SK-N-SH (cell line): ENCODE measurements around the gene B3GNT7. TPM values are rescaled to one million over a fixed set of nuclear protein-coding genes. Genes with fewer than 3 reads are reported as not detected.

Experiments used
- CTCF ChIA-PET: fragments of 300-600, 350-600 bp; formaldehyde crosslinking; extraction: SDS; loops from one replicate; lab custom pipeline; 2021; lab: Yijun Ruan, JAX
- POLR2A ChIA-PET: fragments of 350-600 bp; sonication (Branson Sonifier 250); formaldehyde crosslinking; extraction: SDS; loops from one replicate; lab custom pipeline; 2020; ENCODE audit warnings: antibody characterized with exemption, inconsistent platforms; lab: Yijun Ruan, JAX
- DNase-seq: peaks from one replicate; pipeline ENCODE4 v3.0.0; 2012
- H2AFZ ChIP-seq: fragments of 200-600 bp; sonication (generic); 2 replicates; pipeline ENCODE4 v1.8.1; 2016; ENCODE audit warnings: antibody characterized with exemption, mild to moderate bottlenecking, low read depth
- H3F3A ChIP-seq: fragments of 200-600 bp; sonication (generic); replicated peaks from 2 replicates; pipeline ENCODE3; 2016; ENCODE audit warnings: antibody characterized with exemption, mild to moderate bottlenecking; ENCODE audit not compliant: insufficient read depth
- H3K27ac ChIP-seq, 2 experiments: fragments of 200-500 bp in 1 of 2; fragments of 200-600 bp in 1 of 2; sonication (Bioruptor generic) in 1 of 2; sonication (generic), shearing (Covaris generic) in 1 of 2; 2 replicates each; pipeline versions ENCODE4 v1.5.1 to v1.6.1; 2014 to 2016; ENCODE audit warnings: low read depth in 2 of 2, inconsistent platforms in 1 of 2, low read length in 1 of 2, mild to moderate bottlenecking in 1 of 2, mixed read lengths in 1 of 2
- H3K27me3 ChIP-seq: fragments of 200-600 bp; sonication (generic), shearing (Covaris generic); 2 replicates; pipeline ENCODE4 v1.6.1; 2016; ENCODE audit warnings: mixed run types; ENCODE audit not compliant: insufficient read depth
- H3K36me3 ChIP-seq, 2 experiments: fragments of 200-500 bp in 1 of 2; fragments of 200-600 bp in 1 of 2; sonication (Bioruptor generic) in 1 of 2; sonication (generic) in 1 of 2; replicated peaks in 1 of 2; 2 replicates each; pipeline versions ENCODE3 to v1.5.1; 2014 to 2016; ENCODE audit warnings: low read length in 1 of 2, mild to moderate bottlenecking in 1 of 2; ENCODE audit not compliant: insufficient read depth in 2 of 2, control insufficient read depth in 1 of 2
- H3K4me1 ChIP-seq, 2 experiments: fragments of 200-500 bp in 1 of 2; fragments of 200-600 bp in 1 of 2; sonication (Bioruptor generic) in 1 of 2; sonication (generic), shearing (Covaris generic) in 1 of 2; 2 replicates each; pipeline versions ENCODE4 v1.5.1 to v1.6.1; 2014 to 2016; ENCODE audit warnings: low read depth in 1 of 2, low read length in 1 of 2, mixed run types in 1 of 2; ENCODE audit not compliant: insufficient read depth in 2 of 2, control insufficient read depth in 1 of 2
- H3K4me2 ChIP-seq: fragments of 200-600 bp; sonication (generic), shearing (Covaris generic); 2 replicates; pipeline ENCODE4 v1.6.1; 2017; ENCODE audit warnings: mixed run types
- H3K4me3 ChIP-seq, 2 experiments: fragments of 200-500 bp in 1 of 2; fragments of 200-600 bp in 1 of 2; sonication (Bioruptor generic) in 1 of 2; sonication (generic), shearing (Covaris generic) in 1 of 2; 2 replicates each; pipeline versions ENCODE4 v1.5.1 to v1.8.1; 2014 to 2016; ENCODE audit warnings: low read depth in 2 of 2, inconsistent platforms in 1 of 2, low read length in 1 of 2, mild to moderate bottlenecking in 1 of 2, mixed read lengths in 1 of 2, moderate library complexity in 1 of 2
- H3K79me2 ChIP-seq: fragments of 200-600 bp; sonication (generic); 2 replicates; pipeline ENCODE4 v1.8.1; 2017; ENCODE audit warnings: mild to moderate bottlenecking; ENCODE audit not compliant: insufficient read depth
- H3K9ac ChIP-seq: fragments of 200-600 bp; sonication (generic); 2 replicates; pipeline ENCODE4 v1.6.1; 2017; ENCODE audit warnings: mixed run types
- H3K9me2 ChIP-seq: fragments of 200-600 bp; sonication (generic); 2 replicates; pipeline ENCODE4 v1.6.1; 2017; ENCODE audit warnings: mixed run types
- H3K9me3 ChIP-seq: fragments of 200-600 bp; sonication (generic); 2 replicates; pipeline ENCODE4 v1.6.1; 2017; ENCODE audit warnings: mixed run types, mild to moderate bottlenecking, moderate library complexity
- H4K20me1 ChIP-seq: fragments of 200-600 bp; sonication (generic); 2 replicates; pipeline ENCODE4 v1.6.1; 2017; ENCODE audit warnings: mild to moderate bottlenecking, mixed run types; ENCODE audit not compliant: insufficient read depth
- CTCF ChIP-seq: fragments of 200-600 bp; sonication (generic); IDR thresholded peaks from 2 replicates; pipeline ENCODE4 v1.6.1; 2017; ENCODE audit warnings: antibody characterized with exemption, mild to moderate bottlenecking, moderate library complexity
- ELF1 ChIP-seq: IDR thresholded peaks from 2 replicates; pipeline ENCODE4 v1.4.0; 2012
- EP300 ChIP-seq, 2 experiments: IDR thresholded peaks; 2 replicates each; pipeline versions ENCODE4 v1.4.0 to v1.6.1; 2012; ENCODE audit warnings: borderline replicate concordance in 1 of 2, low read depth in 1 of 2, low read length in 1 of 2
- FOXJ3 ChIP-seq: sonication (generic); formaldehyde crosslinking; IDR thresholded peaks from 2 replicates; pipeline ENCODE4 v1.5.1; 2020; ENCODE audit warnings: mild to moderate bottlenecking, missing genetic modification reagents
- FOXM1 ChIP-seq: IDR thresholded peaks from 2 replicates; pipeline ENCODE4 v1.4.0; 2012; ENCODE audit warnings: low read depth, mild to moderate bottlenecking
- GATA2 ChIP-seq: sonication (generic); formaldehyde crosslinking; IDR thresholded peaks from 2 replicates; pipeline ENCODE4 v1.5.0; 2020; ENCODE audit warnings: mild to moderate bottlenecking, missing genetic modification reagents
- JUND ChIP-seq: IDR thresholded peaks from 2 replicates; pipeline ENCODE4 v1.4.0; 2012
- MAX ChIP-seq: IDR thresholded peaks from 2 replicates; pipeline ENCODE4 v1.4.0; 2012; ENCODE audit warnings: low read depth
- MEF2A ChIP-seq: IDR thresholded peaks from 2 replicates; pipeline ENCODE4 v1.4.0; 2012; ENCODE audit warnings: low read depth, borderline replicate concordance
- MXI1 ChIP-seq: IDR thresholded peaks from 2 replicates; pipeline ENCODE4 v1.6.1; 2012; ENCODE audit warnings: mild to moderate bottlenecking, low read depth, low read length, improper control_type of control experiment
- NFIC ChIP-seq: IDR thresholded peaks from 2 replicates; pipeline ENCODE4 v1.4.0; 2012; ENCODE audit warnings: borderline replicate concordance
- RCOR1 ChIP-seq: fragments of 150-350 bp; IDR thresholded peaks from 2 replicates; pipeline ENCODE4 v1.6.1; 2017; ENCODE audit warnings: antibody characterized with exemption, low read length
- REST ChIP-seq: IDR thresholded peaks from 2 replicates; pipeline ENCODE4 v1.6.1; 2012; ENCODE audit warnings: mild to moderate bottlenecking, low read depth, low read length, moderate library complexity
- SMC3 ChIP-seq: IDR thresholded peaks from 2 replicates; pipeline ENCODE4 v1.6.1; 2012; ENCODE audit warnings: low read depth, low read length, improper control_type of control experiment
- TCF12 ChIP-seq: IDR thresholded peaks from 2 replicates; pipeline ENCODE4 v1.4.0; 2012
- TEAD4 ChIP-seq: IDR thresholded peaks from 2 replicates; pipeline ENCODE4 v1.4.0; 2012; ENCODE audit warnings: mild to moderate bottlenecking, borderline replicate concordance; ENCODE audit not compliant: insufficient read depth
- USF2 ChIP-seq: fragments of 150-350 bp; IDR thresholded peaks from 2 replicates; pipeline ENCODE4 v1.6.1; 2017; ENCODE audit warnings: antibody characterized with exemption, low read length, low read depth, borderline replicate concordance
- ZBTB33 ChIP-seq: IDR thresholded peaks from 2 replicates; pipeline ENCODE4 v1.4.0; 2012; ENCODE audit warnings: low read depth, borderline replicate concordance
- WGBS: methylation state at CpG from one replicate; pipeline ENCODE4 v1.1.6; 2017; ENCODE audit warnings: low lambda C conversion rate; 5-methylcytosine and 5-hydroxymethylcytosine counted together
- polyA plus RNA-seq, 3 experiments: library from polyadenylated mRNA; depleted of rRNA; stranded (reverse); fragments of >200 nt; gene quantifications; 2 replicates each; pipeline ENCODE4 v1.2.3, GENCODE V29; 2012

The B3GNT7 gene
- polyA plus RNA-seq, 1 of the 3 experiments (the other 2 are of a cell fraction) = 0.12 TPM

GRCh38 chr2:231372326-231372725 is 23.2 kb upstream of the B3GNT7 start (continued):
- TF ChIP-seq REST = no peak

GRCh38 chr2:231373184-231373583 is 22.3 kb upstream of the B3GNT7 start:
- Histone ChIP-seq H4K20me1 (no peaks in the 10 kb centered on the region), H3F3A (no peaks in the 10 kb centered on the region), H3K4me3 (no peak overlapping the region), H3K36me3 (no peaks in the 10 kb centered on the region), H3K27me3 (no peaks in the 10 kb centered on the region), H3K27ac (no peak overlapping the region), H3K9me3 (no peaks in the 10 kb centered on the region), H3K9me2 (no peaks in the 10 kb centered on the region), H2AFZ (no peak overlapping the region), H3K9ac (no peak overlapping the region), H3K79me2 (no peaks in the 10 kb centered on the region), H3K4me2 (no peak overlapping the region), H3K4me1 (peaks cover 0 to 17% of the 10 kb centered on the region in 2 experiments; a peak in 2 of 4 replicates)
- ChIA-PET CTCF (interaction anchor here (1.4 kb wide), 1 partner anchor 76 kb away, joined by 4 read pairs; no protein-coding TSS in a partner anchor), POLR2A (no interaction called here)
- TF ChIP-seq TCF12 = no peak
- TF ChIP-seq MXI1 = no peak
- TF ChIP-seq TEAD4 = no peak
- no peak for TF ChIP-seq GATA2 (CRISPR knock-in tag)
- no peak for TF ChIP-seq NFIC
- TF ChIP-seq FOXJ3 (CRISPR knock-in tag) = no peak
- no peak for TF ChIP-seq JUND
- TF ChIP-seq SMC3 = no peak
- no peak for TF ChIP-seq RCOR1
- TF ChIP-seq FOXM1 = no peak
- TF ChIP-seq ZBTB33 = no peak
- TF ChIP-seq USF2 = no peak
- no peak for TF ChIP-seq REST
- no peak for TF ChIP-seq MEF2A
- no peak for TF ChIP-seq EP300 (IDR thresholded peaks at IDR 0.05; ENCODE audit: borderline replicate concordance in 1 of 2, low read depth in 1 of 2, low read length in 1 of 2)
- no peak for TF ChIP-seq MAX
- no peak for TF ChIP-seq CTCF
- no peak for TF ChIP-seq ELF1
- DNase-seq = no peak
- 80% methylated on average over 8 of the region's 8 CpGs for WGBS
